ENCODE data around the gene MEPE.

Gene MEPE

GRCh38 chr4:87895964-87896621 lies 63.3 kb downstream of the MEPE start:
- no peak for TF ChIP-seq CTCF (IDR thresholded peaks at IDR 0.05; ENCODE audit: insufficient read depth, low read depth, low read length, missing control alignments)
- DNase-seq (ENCODE audit: low read depth) = no peak
- no peak overlapping the region for H3K4me3 ChIP-seq (ENCODE audit: low read depth, low read length)

Data from GM12865 (cell line).